Liver (tissue), 3 donors: ENCODE results near the gene CACNA1C.

ENCODE experiments used
- ATF3 ChIP-seq: IDR thresholded peaks from 2 replicates; pipeline ENCODE4 v1.6.1; 2016; ENCODE audit warnings: antibody characterized with exemption
- FOXA1 ChIP-seq: IDR thresholded peaks from 2 replicates; pipeline ENCODE4 v1.6.1; 2016; ENCODE audit warnings: antibody characterized with exemption
- GABPA ChIP-seq, 2 donors: IDR thresholded peaks in 1 of 2; conservative IDR thresholded peaks in 1 of 2; 2 replicates each; pipeline ENCODE4 v1.6.1; 2016; ENCODE audit warnings: antibody characterized with exemption in 2 of 2, mild to moderate bottlenecking in 1 of 2, moderate library complexity in 1 of 2
- REST ChIP-seq: IDR thresholded peaks from 2 replicates; pipeline ENCODE4 v1.6.1; 2016; ENCODE audit warnings: antibody characterized with exemption, mild to moderate bottlenecking
- SP1 ChIP-seq: IDR thresholded peaks from 2 replicates; pipeline ENCODE4 v1.6.1; 2018; ENCODE audit warnings: antibody characterized with exemption, mild to moderate bottlenecking
- TAF1 ChIP-seq: conservative IDR thresholded peaks from 2 replicates; pipeline ENCODE4 v1.6.1; 2016; ENCODE audit warnings: antibody characterized with exemption, mild to moderate bottlenecking
- YY1 ChIP-seq: IDR thresholded peaks from 2 replicates; pipeline ENCODE4 v1.6.1; 2016; ENCODE audit warnings: antibody characterized with exemption, mild to moderate bottlenecking
- TF ChIP-seq, protein P1 (sequence below): fragments of 150-350 bp; IDR thresholded peaks from 2 replicates; pipeline ENCODE4 v1.5.1; 2017; ENCODE audit warnings: improper control_type of control experiment, low read depth, low read length; ENCODE audit not compliant: missing input control
- TF ChIP-seq, protein P2 (sequence below): IDR thresholded peaks from 2 replicates; pipeline ENCODE4 v1.6.1; 2016; ENCODE audit warnings: antibody characterized with exemption
- donor health status: healthy.
- donor health status: healthy.

DNA sequence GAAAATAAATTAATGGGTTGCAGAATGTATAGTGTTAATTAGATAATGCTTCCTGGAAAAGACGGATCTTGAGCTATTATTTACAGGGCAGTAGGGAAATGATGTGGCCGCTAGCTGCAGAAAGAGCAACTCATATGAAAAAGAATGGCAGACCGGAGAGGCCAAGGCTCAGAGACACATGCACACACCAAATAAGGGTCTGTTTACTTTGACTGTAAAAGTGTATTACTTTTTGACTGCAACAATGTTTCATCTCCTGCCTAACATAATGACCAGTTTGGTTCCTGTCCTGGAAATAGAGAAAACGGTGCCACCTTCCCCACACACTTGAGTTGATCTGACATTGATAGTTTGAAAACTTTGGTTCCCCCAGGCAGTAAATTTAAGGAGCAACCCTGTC, 290.9 kb downstream of the CACNA1C start:
- TF ChIP-seq, protein P1, sequence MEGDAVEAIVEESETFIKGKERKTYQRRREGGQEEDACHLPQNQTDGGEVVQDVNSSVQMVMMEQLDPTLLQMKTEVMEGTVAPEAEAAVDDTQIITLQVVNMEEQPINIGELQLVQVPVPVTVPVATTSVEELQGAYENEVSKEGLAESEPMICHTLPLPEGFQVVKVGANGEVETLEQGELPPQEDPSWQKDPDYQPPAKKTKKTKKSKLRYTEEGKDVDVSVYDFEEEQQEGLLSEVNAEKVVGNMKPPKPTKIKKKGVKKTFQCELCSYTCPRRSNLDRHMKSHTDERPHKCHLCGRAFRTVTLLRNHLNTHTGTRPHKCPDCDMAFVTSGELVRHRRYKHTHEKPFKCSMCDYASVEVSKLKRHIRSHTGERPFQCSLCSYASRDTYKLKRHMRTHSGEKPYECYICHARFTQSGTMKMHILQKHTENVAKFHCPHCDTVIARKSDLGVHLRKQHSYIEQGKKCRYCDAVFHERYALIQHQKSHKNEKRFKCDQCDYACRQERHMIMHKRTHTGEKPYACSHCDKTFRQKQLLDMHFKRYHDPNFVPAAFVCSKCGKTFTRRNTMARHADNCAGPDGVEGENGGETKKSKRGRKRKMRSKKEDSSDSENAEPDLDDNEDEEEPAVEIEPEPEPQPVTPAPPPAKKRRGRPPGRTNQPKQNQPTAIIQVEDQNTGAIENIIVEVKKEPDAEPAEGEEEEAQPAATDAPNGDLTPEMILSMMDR, result no peak
- TF ChIP-seq FOXA1 (no peak), GABPA (IDR thresholded peaks at IDR 0.05 in 1 of 2, conservative IDR thresholded peaks at IDR 0.05 in 1 of 2) (no peak), TAF1 (no peak), REST (no peak), YY1 (no peak), ATF3 (no peak), SP1 (no peak)
- TF ChIP-seq, protein P2, sequence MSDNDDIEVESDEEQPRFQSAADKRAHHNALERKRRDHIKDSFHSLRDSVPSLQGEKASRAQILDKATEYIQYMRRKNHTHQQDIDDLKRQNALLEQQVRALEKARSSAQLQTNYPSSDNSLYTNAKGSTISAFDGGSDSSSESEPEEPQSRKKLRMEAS, result no peak
